Cardiac fibroblast (primary cell): Measurements from ENCODE around the gene SPIC.

Experiments used
- DNase-seq, 2 donors: peaks; one replicate each; pipeline versions ENCODE4 v3.0.0 to v3.0.0-alpha.2; 2010; ENCODE audit warnings: low read depth in 2 of 2
- H3K4me3 ChIP-seq, 2 donors: replicated peaks in 1 of 2; 1 replicate in 1 of 2; 2 replicates in 1 of 2; pipeline ENCODE4 v1.5.1; 2011; ENCODE audit warnings: low read depth in 2 of 2, low read length in 2 of 2, mild to moderate bottlenecking in 2 of 2, moderate library complexity in 1 of 2
- TF ChIP-seq, protein P1 (sequence below): IDR thresholded peaks from one replicate; pipeline ENCODE4 v1.5.1; 2011; ENCODE audit warnings: low read depth, mild to moderate bottlenecking, low read length, inconsistent platforms

Gene SPIC

DNA sequence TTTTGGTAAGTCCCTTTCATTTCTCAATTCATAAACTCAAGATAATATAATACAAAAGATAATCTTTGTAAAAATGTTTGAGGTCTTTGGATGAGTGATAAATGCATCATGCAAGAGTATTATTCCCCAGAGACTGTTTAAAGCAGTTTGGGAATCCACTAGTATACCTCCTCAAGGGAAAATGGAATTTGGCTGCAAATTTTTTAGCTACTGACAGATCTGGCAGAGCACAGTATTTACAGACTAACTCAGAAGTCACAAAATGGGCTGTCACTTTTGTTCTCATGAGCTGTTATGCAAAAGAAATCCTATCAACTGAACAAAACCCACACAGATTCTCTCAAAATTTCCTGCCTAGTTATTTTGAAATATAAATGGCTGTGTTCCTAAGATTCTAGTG, 9.9 kb downstream of the SPIC start:
- no peak overlapping the region for H3K4me3 ChIP-seq
- DNase-seq = peak; percentile 6 to 68
- TF ChIP-seq, protein P1, sequence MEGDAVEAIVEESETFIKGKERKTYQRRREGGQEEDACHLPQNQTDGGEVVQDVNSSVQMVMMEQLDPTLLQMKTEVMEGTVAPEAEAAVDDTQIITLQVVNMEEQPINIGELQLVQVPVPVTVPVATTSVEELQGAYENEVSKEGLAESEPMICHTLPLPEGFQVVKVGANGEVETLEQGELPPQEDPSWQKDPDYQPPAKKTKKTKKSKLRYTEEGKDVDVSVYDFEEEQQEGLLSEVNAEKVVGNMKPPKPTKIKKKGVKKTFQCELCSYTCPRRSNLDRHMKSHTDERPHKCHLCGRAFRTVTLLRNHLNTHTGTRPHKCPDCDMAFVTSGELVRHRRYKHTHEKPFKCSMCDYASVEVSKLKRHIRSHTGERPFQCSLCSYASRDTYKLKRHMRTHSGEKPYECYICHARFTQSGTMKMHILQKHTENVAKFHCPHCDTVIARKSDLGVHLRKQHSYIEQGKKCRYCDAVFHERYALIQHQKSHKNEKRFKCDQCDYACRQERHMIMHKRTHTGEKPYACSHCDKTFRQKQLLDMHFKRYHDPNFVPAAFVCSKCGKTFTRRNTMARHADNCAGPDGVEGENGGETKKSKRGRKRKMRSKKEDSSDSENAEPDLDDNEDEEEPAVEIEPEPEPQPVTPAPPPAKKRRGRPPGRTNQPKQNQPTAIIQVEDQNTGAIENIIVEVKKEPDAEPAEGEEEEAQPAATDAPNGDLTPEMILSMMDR = no peak

DNA sequence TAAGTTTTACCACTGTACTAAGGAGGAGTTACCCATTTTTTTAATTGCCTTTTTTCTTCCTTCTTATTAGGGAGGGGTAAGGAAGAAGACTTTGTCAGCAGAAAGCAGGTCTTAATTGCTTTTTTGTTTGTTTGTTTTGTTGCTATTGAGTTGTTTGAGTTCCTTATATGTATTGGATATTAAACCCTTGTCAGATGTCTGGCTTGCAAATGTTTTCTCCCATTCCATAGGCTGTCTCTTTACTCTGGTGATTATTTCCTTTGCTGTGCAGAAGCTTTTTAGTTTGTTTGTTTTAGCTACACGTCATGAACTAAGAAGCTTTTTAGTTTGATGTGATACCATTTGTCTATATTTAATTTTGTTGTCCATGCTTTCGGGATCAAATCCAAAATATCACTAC, 13.3 kb downstream of the SPIC start:
- H3K4me3 ChIP-seq = no peak overlapping the region
- DNase-seq = no peak
- TF ChIP-seq, protein P1 = no peak

DNA sequence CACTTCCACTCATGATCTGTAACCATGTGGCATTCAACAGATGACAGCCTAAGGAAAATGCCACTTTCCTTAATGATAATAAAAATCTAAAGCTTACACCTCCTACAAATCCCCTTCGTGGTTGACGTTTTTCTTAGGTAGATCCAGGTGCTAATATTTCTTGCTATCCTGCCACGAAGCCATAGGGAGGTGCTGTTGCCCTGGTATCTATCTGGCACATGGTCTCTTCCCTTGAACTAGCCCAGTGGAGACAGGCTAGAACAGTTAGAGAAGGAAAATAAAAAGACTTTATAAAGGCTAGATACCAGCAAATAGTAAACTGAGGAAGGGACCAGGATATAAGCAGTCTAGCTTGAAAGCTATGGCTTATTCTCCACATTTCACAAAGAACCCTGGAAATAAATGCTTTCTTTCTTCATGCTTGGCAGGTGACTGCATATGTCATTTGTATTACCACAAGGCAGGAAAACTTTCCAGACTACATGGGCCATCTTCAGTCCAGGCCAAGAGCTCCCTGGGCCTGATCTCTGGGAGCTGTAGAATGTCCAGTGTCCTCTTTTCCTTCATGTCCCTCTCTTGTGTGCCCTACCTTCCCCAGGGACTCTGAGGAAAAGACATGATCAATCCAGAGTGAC, 15.3 kb downstream of the SPIC start:
- H3K4me3 ChIP-seq = no peak overlapping the region
- TF ChIP-seq, protein P1 = no peak
- DNase-seq = peak in 1 of 2 donors; percentile 1

DNA sequence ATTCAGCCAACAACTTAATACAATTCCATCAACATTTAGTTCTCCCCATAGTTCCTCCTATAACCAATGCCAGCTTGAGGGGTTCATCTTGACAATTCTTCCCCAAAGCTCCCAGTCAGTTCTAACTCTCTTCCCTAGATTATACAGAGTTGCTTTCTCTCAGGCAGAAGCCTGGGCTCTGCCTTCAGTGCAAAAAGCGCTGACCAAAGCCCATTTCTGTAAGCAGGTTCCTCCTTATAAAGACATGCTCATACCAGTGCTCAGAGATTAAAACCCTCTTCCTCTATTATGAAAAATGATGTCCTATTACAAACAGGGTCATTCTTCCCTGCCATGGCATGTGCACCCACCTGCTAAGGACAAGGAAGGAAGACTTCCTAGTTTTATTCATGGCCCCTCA, 16.2 kb downstream of the SPIC start:
- no peak for DNase-seq
- H3K4me3 ChIP-seq = no peak overlapping the region
- TF ChIP-seq, protein P1 = no peak

DNA sequence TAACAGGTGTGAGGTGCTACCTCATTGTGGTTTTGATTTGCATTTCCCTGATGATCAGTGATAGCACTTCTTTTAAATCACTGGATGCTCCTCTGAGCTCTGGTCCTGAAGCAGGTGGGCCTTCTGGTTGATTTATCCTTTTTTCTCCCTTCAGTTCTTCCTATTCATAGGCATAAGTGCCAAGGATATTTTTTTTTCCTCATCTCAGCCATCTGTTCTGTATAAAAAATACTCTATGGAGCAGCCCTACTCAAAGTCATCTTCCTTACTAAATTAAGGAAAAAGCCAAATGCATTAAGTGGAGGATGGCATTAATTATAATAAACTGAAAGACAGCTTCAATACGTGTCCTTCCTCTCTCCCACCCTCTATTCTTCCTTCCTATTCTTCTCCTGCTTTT, 18.4 kb downstream of the SPIC start:
- TF ChIP-seq, protein P1 = no peak
- no peak overlapping the region for H3K4me3 ChIP-seq
- DNase-seq = no peak

DNA sequence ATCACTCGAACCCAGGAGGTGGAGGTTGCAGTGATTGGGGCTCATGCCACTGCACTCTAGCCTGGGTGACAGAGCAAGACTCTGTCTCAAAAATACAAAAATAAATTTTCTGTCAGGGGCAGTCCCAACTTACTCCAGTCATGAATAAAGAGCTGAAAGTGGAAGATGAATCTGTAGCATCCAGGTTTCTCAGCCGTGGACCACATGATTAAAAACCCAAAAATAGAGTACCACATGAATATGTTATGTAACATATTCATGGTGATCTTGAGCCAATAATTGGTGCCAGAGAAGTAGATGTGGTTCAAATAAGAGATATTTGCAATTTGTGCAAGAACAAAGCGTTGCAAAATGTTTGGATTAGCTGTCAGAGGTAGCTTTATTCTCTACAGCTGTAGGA, 23.1 kb downstream of the SPIC start:
- no peak overlapping the region for H3K4me3 ChIP-seq
- DNase-seq = no peak
- TF ChIP-seq, protein P1 = no peak

DNA sequence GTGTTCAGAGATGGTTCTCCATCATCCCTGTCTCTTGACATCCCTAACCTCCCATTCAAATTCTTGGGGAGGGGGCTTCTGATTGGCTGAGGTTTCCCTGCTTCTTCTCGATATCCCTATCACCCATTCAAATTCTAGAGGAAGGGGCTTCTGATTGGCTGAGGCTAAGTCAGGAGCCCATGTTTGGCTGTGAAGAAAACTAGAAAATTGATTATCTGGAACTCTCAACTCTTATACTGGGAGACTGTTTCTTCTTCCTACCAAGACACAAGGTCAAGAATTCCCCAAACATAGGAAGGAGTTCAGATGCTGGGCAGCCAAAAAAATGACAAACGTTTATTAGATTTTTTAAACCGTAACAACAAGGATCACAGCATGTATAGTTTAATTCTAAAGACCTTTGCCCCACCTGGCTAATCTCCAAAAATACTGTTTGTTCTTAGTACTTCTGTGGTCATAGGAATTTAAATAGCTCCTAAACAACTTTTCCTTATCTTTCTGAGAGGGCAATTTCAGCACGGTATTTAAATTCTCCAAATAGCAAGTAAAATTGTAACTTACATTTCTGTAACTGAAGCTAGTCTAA, 26.4 kb downstream of the SPIC start:
- H3K4me3 ChIP-seq = no peak overlapping the region
- peak in 1 of 2 donors; percentile 40 for DNase-seq
- TF ChIP-seq, protein P1 = no peak
